Measurements from ENCODE around the gene CMSS1.

Gene CMSS1

DNA sequence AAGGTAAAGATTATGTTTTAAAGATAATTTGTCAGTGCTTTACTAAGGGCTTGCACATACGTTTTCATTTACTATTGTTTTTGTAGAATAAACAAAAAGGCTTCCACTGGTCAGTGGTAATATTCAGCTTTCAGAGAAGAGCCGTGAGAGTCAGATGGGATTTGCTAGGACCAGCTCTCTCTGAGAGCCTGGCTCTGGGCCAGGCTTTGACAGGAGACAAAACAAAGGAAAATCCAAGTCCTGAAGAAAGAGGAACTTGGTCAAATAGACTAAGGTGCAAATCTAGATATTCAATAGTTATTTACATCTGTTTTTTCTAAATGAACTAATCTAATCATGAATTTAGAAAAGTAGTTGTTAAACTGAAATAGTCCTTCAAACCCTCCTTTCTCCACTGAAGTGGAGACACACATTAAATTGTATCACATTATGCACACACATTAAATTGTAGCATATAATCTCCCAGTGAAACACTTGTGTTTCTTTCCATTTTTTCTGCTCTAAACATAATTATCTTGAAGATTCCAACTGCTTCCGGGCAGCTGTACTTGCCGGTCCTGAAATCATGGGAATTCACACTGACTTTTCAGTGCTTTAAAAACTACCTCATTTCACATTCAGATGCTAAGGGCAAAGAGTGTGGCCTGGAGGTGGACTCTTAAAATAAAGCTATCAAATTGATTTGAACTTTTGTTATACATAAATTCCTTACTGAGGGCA, 351.7 kb downstream of the CMSS1 start:
- Histone ChIP-seq H3K27me3 (ENCODE audit: control insufficient read depth in 2 of 2, insufficient read depth in 2 of 2, low read length in 2 of 2) (no peaks in the 10 kb centered on the region), H3K9ac (ENCODE audit: low read depth in 1 of 2, low read length in 2 of 2) (no peak overlapping the region), H3K27ac (ENCODE audit: low read depth in 2 of 2, low read length in 2 of 2) (no peak overlapping the region), H3K4me1 (ENCODE audit: control insufficient read depth in 2 of 2, insufficient read depth in 2 of 2, low read length in 2 of 2) (no peaks in the 10 kb centered on the region), H3K36me3 (ENCODE audit: control insufficient read depth in 2 of 2, insufficient read depth in 2 of 2, low read length in 2 of 2) (peaks cover 0 to 4% of the 10 kb centered on the region in 2 donors), H3K9me3 (ENCODE audit: control insufficient read depth in 2 of 2, low read length in 2 of 2) (no peaks in the 10 kb centered on the region), H3K4me3 (ENCODE audit: low read length in 2 of 2) (no peak overlapping the region)

- no peaks in the 10 kb centered on the region for H3K4me1 ChIP-seq (ENCODE audit: control insufficient read depth in 2 of 2, insufficient read depth in 2 of 2, low read length in 2 of 2)
- no peak overlapping the region for H3K9ac ChIP-seq (ENCODE audit: low read depth in 1 of 2, low read length in 2 of 2)
- no peaks in the 10 kb centered on the region for H3K27me3 ChIP-seq (ENCODE audit: control insufficient read depth in 2 of 2, insufficient read depth in 2 of 2, low read length in 2 of 2)
- peaks cover 0 to 4% of the 10 kb centered on the region in 2 donors for H3K36me3 ChIP-seq (ENCODE audit: control insufficient read depth in 2 of 2, insufficient read depth in 2 of 2, low read length in 2 of 2)
- H3K27ac ChIP-seq (ENCODE audit: low read depth in 2 of 2, low read length in 2 of 2): no peak overlapping the region
- H3K9me3 ChIP-seq (ENCODE audit: control insufficient read depth in 2 of 2, low read length in 2 of 2): no peaks in the 10 kb centered on the region
- no peak overlapping the region for H3K4me3 ChIP-seq (ENCODE audit: low read length in 2 of 2)
Observed at GRCh38 chr3:100170486-100170885, 352.8 kb downstream of the CMSS1 start.

GRCh38 chr3:100171211-100171914, 353.7 kb downstream of the CMSS1 start:
- no peaks in the 10 kb centered on the region for H3K4me1 ChIP-seq (ENCODE audit: control insufficient read depth in 2 of 2, insufficient read depth in 2 of 2, low read length in 2 of 2)
- H3K9me3 ChIP-seq (ENCODE audit: control insufficient read depth in 2 of 2, low read length in 2 of 2): no peaks in the 10 kb centered on the region
- H3K4me3 ChIP-seq (ENCODE audit: low read length in 2 of 2): no peak overlapping the region
- H3K27me3 ChIP-seq (ENCODE audit: control insufficient read depth in 2 of 2, insufficient read depth in 2 of 2, low read length in 2 of 2): no peaks in the 10 kb centered on the region
- peaks cover 0 to 4% of the 10 kb centered on the region in 2 donors for H3K36me3 ChIP-seq (ENCODE audit: control insufficient read depth in 2 of 2, insufficient read depth in 2 of 2, low read length in 2 of 2)
- H3K9ac ChIP-seq (ENCODE audit: low read depth in 1 of 2, low read length in 2 of 2): no peak overlapping the region
- no peak overlapping the region for H3K27ac ChIP-seq (ENCODE audit: low read depth in 2 of 2, low read length in 2 of 2)

DNA sequence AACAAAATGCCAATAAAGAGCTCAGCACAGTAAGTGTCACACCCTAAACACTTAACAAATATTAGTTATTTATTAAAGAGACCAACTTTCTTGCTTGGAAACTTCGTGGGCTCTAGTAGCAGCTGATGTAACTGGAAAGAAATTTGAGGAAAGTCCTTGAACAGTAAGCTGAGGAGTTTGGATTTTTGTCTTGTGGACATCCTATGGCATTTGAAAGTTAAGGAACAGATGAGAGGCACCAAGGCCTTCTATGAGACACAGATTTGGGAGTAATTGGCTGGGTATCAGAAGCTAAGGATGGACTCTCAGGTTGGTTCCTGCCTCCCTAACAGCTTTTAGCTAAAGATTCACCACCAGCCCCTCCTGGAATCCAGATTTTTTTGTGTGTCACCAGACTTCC, 356.3 kb downstream of the CMSS1 start:
- H3K9ac ChIP-seq (ENCODE audit: low read depth in 1 of 2, low read length in 2 of 2): no peak overlapping the region
- H3K4me3 ChIP-seq (ENCODE audit: low read length in 2 of 2): no peak overlapping the region
- H3K36me3 ChIP-seq (ENCODE audit: control insufficient read depth in 2 of 2, insufficient read depth in 2 of 2, low read length in 2 of 2): peaks cover 3 to 10% of the 10 kb centered on the region in 2 donors
- no peak overlapping the region for H3K27ac ChIP-seq (ENCODE audit: low read depth in 2 of 2, low read length in 2 of 2)
- no peaks in the 10 kb centered on the region for H3K4me1 ChIP-seq (ENCODE audit: control insufficient read depth in 2 of 2, insufficient read depth in 2 of 2, low read length in 2 of 2)
- no peaks in the 10 kb centered on the region for H3K9me3 ChIP-seq (ENCODE audit: control insufficient read depth in 2 of 2, low read length in 2 of 2)
- no peaks in the 10 kb centered on the region for H3K27me3 ChIP-seq (ENCODE audit: control insufficient read depth in 2 of 2, insufficient read depth in 2 of 2, low read length in 2 of 2)

- Histone ChIP-seq H3K4me1 (ENCODE audit: control insufficient read depth in 2 of 2, insufficient read depth in 2 of 2, low read length in 2 of 2) (no peaks in the 10 kb centered on the region), H3K9me3 (ENCODE audit: control insufficient read depth in 2 of 2, low read length in 2 of 2) (peaks cover 3 to 7% of the 10 kb centered on the region in 2 donors), H3K27me3 (ENCODE audit: control insufficient read depth in 2 of 2, insufficient read depth in 2 of 2, low read length in 2 of 2) (no peaks in the 10 kb centered on the region), H3K36me3 (ENCODE audit: control insufficient read depth in 2 of 2, insufficient read depth in 2 of 2, low read length in 2 of 2) (peaks cover 3 to 11% of the 10 kb centered on the region in 2 donors), H3K4me3 (ENCODE audit: low read length in 2 of 2) (no peak overlapping the region), H3K27ac (ENCODE audit: low read depth in 2 of 2, low read length in 2 of 2) (no peak overlapping the region), H3K9ac (ENCODE audit: low read depth in 1 of 2, low read length in 2 of 2) (no peak overlapping the region)
Observed at GRCh38 chr3:100175637-100176280, 358.1 kb downstream of the CMSS1 start.

DNA sequence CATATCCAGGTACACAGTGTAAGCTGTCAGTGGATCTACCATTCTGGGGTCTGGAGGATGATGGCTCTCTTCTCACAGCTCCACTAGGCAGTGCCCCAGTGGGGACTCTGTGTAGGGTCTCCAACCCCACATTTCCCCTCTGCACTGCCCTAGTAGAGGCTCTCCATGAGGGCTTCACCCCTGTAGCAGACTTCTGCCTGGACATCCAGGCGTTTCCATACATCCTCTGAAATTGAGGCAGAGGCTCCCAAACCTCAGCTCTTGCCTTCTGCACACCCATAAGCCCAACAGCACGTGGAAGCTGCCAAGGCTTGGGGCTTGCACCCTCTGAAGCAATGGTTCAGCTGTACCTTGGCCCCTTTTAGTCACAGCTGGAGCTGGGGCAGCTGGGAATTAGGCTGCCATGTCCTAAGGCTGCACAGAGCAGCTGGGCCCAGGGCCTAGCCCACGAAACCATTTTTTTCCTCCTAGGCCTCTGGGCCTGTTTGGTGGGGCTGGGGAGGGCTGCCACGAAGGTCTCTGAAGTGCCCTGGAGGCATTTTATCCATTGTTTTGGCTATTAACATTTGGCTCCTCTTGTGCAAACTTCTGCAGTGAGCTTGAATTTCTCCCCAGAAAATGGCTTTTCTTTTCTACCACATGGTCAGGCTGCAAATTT, 362.2 kb downstream of the CMSS1 start:
- Histone ChIP-seq H3K36me3 (ENCODE audit: control insufficient read depth in 2 of 2, insufficient read depth in 2 of 2, low read length in 2 of 2) (peaks cover 3 to 7% of the 10 kb centered on the region in 2 donors), H3K27ac (ENCODE audit: low read depth in 2 of 2, low read length in 2 of 2) (no peak overlapping the region), H3K4me1 (ENCODE audit: control insufficient read depth in 2 of 2, insufficient read depth in 2 of 2, low read length in 2 of 2) (no peaks in the 10 kb centered on the region), H3K9me3 (ENCODE audit: control insufficient read depth in 2 of 2, low read length in 2 of 2) (peaks cover 3 to 7% of the 10 kb centered on the region in 2 donors), H3K9ac (ENCODE audit: low read depth in 1 of 2, low read length in 2 of 2) (no peak overlapping the region), H3K4me3 (ENCODE audit: low read length in 2 of 2) (no peak overlapping the region), H3K27me3 (ENCODE audit: control insufficient read depth in 2 of 2, insufficient read depth in 2 of 2, low read length in 2 of 2) (no peaks in the 10 kb centered on the region)

GRCh38 chr3:100183608-100184125, 366.0 kb downstream of the CMSS1 start:
- H3K36me3 ChIP-seq (ENCODE audit: control insufficient read depth in 2 of 2, insufficient read depth in 2 of 2, low read length in 2 of 2): peaks cover 3 to 4% of the 10 kb centered on the region in 2 donors
- H3K27me3 ChIP-seq (ENCODE audit: control insufficient read depth in 2 of 2, insufficient read depth in 2 of 2, low read length in 2 of 2): no peaks in the 10 kb centered on the region
- peaks cover 0 to 2% of the 10 kb centered on the region in 2 donors for H3K4me1 ChIP-seq (ENCODE audit: control insufficient read depth in 2 of 2, insufficient read depth in 2 of 2, low read length in 2 of 2)
- no peak overlapping the region for H3K9ac ChIP-seq (ENCODE audit: low read depth in 1 of 2, low read length in 2 of 2)
- no peak overlapping the region for H3K4me3 ChIP-seq (ENCODE audit: low read length in 2 of 2)
- no peak overlapping the region for H3K27ac ChIP-seq (ENCODE audit: low read depth in 2 of 2, low read length in 2 of 2)
- peaks cover 3 to 7% of the 10 kb centered on the region in 2 donors for H3K9me3 ChIP-seq (ENCODE audit: control insufficient read depth in 2 of 2, low read length in 2 of 2)

DNA sequence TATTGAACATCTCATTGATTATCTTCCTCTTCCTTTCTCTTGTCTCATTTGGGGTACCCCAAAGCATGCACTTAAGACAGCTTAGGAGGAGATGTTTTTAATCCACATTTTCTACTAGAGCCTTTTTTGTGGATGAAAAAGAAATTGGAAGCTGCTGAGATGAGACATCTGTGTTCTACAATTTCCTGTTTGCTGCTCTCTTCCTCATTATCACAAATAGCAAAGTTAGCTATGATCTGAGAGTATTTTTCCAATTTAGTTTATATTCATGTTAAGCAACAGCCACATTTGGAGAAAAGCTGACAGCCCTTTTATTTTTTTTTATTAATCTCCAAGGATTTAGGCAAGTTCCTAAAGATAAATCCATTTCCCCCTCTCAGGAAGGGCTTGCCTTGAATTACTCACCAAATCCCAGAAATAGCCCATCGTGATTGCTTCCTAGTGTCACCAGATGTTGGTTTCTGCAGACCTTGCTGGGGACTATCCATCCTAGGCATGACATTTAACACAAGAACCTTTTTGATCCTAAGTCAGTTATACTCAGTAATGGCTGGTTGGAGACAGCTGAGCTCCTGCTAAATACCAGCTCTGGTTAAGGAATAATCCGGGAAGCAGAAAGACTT, 367.4 kb downstream of the CMSS1 start:
- Histone ChIP-seq H3K4me3 (ENCODE audit: low read length in 2 of 2) (no peak overlapping the region), H3K9ac (ENCODE audit: low read depth in 1 of 2, low read length in 2 of 2) (no peak overlapping the region), H3K9me3 (ENCODE audit: control insufficient read depth in 2 of 2, low read length in 2 of 2) (peaks cover 0 to under 1% of the 10 kb centered on the region in 2 donors), H3K36me3 (ENCODE audit: control insufficient read depth in 2 of 2, insufficient read depth in 2 of 2, low read length in 2 of 2) (no peaks in the 10 kb centered on the region), H3K4me1 (ENCODE audit: control insufficient read depth in 2 of 2, insufficient read depth in 2 of 2, low read length in 2 of 2) (peaks cover 0 to 2% of the 10 kb centered on the region in 2 donors), H3K27ac (ENCODE audit: low read depth in 2 of 2, low read length in 2 of 2) (peak overlapping the region; percentile 9 to 10), H3K27me3 (ENCODE audit: control insufficient read depth in 2 of 2, insufficient read depth in 2 of 2, low read length in 2 of 2) (no peaks in the 10 kb centered on the region)

GRCh38 chr3:100185847-100186246, 368.2 kb downstream of the CMSS1 start:
- Histone ChIP-seq H3K4me1 (ENCODE audit: control insufficient read depth in 2 of 2, insufficient read depth in 2 of 2, low read length in 2 of 2) (peaks cover 0 to 2% of the 10 kb centered on the region in 2 donors), H3K27me3 (ENCODE audit: control insufficient read depth in 2 of 2, insufficient read depth in 2 of 2, low read length in 2 of 2) (no peaks in the 10 kb centered on the region), H3K27ac (ENCODE audit: low read depth in 2 of 2, low read length in 2 of 2) (peak overlapping the region; percentile 9 to 10), H3K4me3 (ENCODE audit: low read length in 2 of 2) (no peak overlapping the region), H3K36me3 (ENCODE audit: control insufficient read depth in 2 of 2, insufficient read depth in 2 of 2, low read length in 2 of 2) (no peaks in the 10 kb centered on the region), H3K9ac (ENCODE audit: low read depth in 1 of 2, low read length in 2 of 2) (no peak overlapping the region), H3K9me3 (ENCODE audit: control insufficient read depth in 2 of 2, low read length in 2 of 2) (no peaks in the 10 kb centered on the region)
